Keratinocyte (primary cell): Measurements from ENCODE around the gene CDADC1.

Source experiments
- CTCF ChIP-seq, 3 experiments: IDR thresholded peaks in 1 of 3; conservative IDR thresholded peaks in 1 of 3; optimal IDR thresholded peaks in 1 of 3; 2 replicates in 2 of 3; 3 replicates in 1 of 3; pipeline versions ENCODE3 to v1.5.1; 2011; ENCODE audit warnings: low read length in 3 of 3, mild to moderate bottlenecking in 3 of 3, moderate library complexity in 2 of 3, control low read depth in 1 of 3, inconsistent platforms in 1 of 3; ENCODE audit not compliant: insufficient read depth in 2 of 3; ENCODE audit errors: extremely low read depth in 1 of 3
- EZH2 ChIP-seq: IDR thresholded peaks from one replicate; pipeline ENCODE4 v1.6.1; 2012; ENCODE audit warnings: inconsistent platforms, mild to moderate bottlenecking, low read length, moderate library complexity

- TF ChIP-seq CTCF (optimal IDR thresholded peaks at IDR 0.05 in 1 of 3, IDR thresholded peaks at IDR 0.05 in 1 of 3, conservative IDR thresholded peaks at IDR 0.05 in 1 of 3; ENCODE audit: extremely low read depth in 1 of 3, insufficient read depth in 2 of 3, low read length in 3 of 3) = no peak
- no peak for TF ChIP-seq EZH2
Measured at GRCh38 chr13:49213539-49213938, 34.2 kb upstream of the CDADC1 start.
